Esophagus muscularis mucosa (tissue), 4 donors: Measurements from ENCODE around the gene KITLG. TPM values are rescaled to one million over a fixed set of nuclear protein-coding genes. Genes with fewer than 3 reads are reported as not detected.
"Not testable (repeated sequence)": the region's sequence is repeated elsewhere in the genome, so short reads cannot be mapped to it uniquely, and the experiment has no call there.

Experiments
- DNase-seq: peaks from one replicate; pipeline ENCODE4 v3.0.0-alpha.2; 2017; ENCODE audit errors: extremely low spot score
- H3K27ac ChIP-seq, 4 donors: fragments of 200-600 bp; sonication (generic); replicated peaks in 1 of 4; 1 replicate in 3 of 4; 2 replicates in 1 of 4; pipeline ENCODE4 v1.5.1; 2016 to 2019; ENCODE audit warnings: mild to moderate bottlenecking in 1 of 4
- H3K27me3 ChIP-seq, 4 donors: fragments of 200-600 bp; sonication (generic); one replicate each; pipeline versions ENCODE4 v1.5.1 to v1.6.0; 2016 to 2019
- H3K36me3 ChIP-seq, 4 donors: fragments of 200-600 bp; sonication (generic); one replicate each; pipeline ENCODE4 v1.5.1; 2016 to 2019
- H3K4me1 ChIP-seq, 4 donors: fragments of 200-600 bp; sonication (generic); one replicate each; pipeline ENCODE4 v1.5.1; 2016 to 2019
- H3K4me3 ChIP-seq, 4 donors: fragments of 200-600 bp; sonication (generic); 1 replicate in 2 of 4; 2 replicates in 2 of 4; pipeline ENCODE4 v1.5.1; 2016 to 2019; ENCODE audit warnings: mild to moderate bottlenecking in 4 of 4, moderate library complexity in 1 of 4
- H3K9me3 ChIP-seq, 4 donors: fragments of 200-600 bp; sonication (generic); 1 replicate in 3 of 4; 2 replicates in 1 of 4; pipeline ENCODE4 v1.5.1; 2016 to 2019
- CTCF ChIP-seq, 3 experiments: fragments of 200-600 bp in 2 of 3; fragments of 450-650 bp in 1 of 3; sonication (generic) in 2 of 3; IDR thresholded peaks; one replicate each; pipeline ENCODE4 v1.5.1; 2017 to 2019; ENCODE audit warnings: antibody characterized with exemption in 3 of 3, mild to moderate bottlenecking in 2 of 3, moderate library complexity in 1 of 3
- EP300 ChIP-seq: sonication (generic); formaldehyde crosslinking; IDR thresholded peaks from one replicate; pipeline ENCODE4 v1.6.1; 2017; ENCODE audit warnings: antibody characterized with exemption
- POLR2A ChIP-seq: fragments of 450-650 bp; IDR thresholded peaks from one replicate; pipeline ENCODE4 v1.6.1; 2017; ENCODE audit warnings: antibody characterized with exemption, moderate library complexity, mild to moderate bottlenecking, low read depth
- POLR2AphosphoS5 ChIP-seq, 2 donors: sonication (generic); formaldehyde crosslinking; IDR thresholded peaks; one replicate each; pipeline ENCODE4 v1.6.1; 2017; ENCODE audit warnings: antibody characterized with exemption in 2 of 2
- whole genome bisulfite sequencing: methylation state at CpG from one replicate; pipeline ENCODE4 v1.1.5; 2018; 5-methylcytosine and 5-hydroxymethylcytosine counted together
- intact Hi-C: fragments of 100-400 bp; cut with DNase I; formaldehyde crosslinking; loops from one replicate; pipeline ENCODE4 v1.15.1; 2023
- total RNA-seq, 4 donors: library from RNA; depleted of rRNA; stranded (reverse); fragments of >200 nt; gene quantifications; one replicate each; pipeline versions ENCODE4 v1.1.0 to v1.2.1, GENCODE V29; 2016

Gene KITLG
- total RNA-seq, 4 donors from 2014 or later = 71.7 to 147 (median 121) TPM

- peaks cover 0 to 41% (median 34%) of the 10 kb centered on the region in 4 donors for H3K4me1 ChIP-seq
- H3K9me3 ChIP-seq = no peaks in the 10 kb centered on the region
- TF ChIP-seq POLR2A = no peak
- no peak for TF ChIP-seq POLR2AphosphoS5 (IDR thresholded peaks at IDR 0.05)
- TF ChIP-seq EP300 = no peak
- TF ChIP-seq CTCF (IDR thresholded peaks at IDR 0.05) = no peak
- no peak overlapping the region for H3K27ac ChIP-seq
- H3K4me3 ChIP-seq = no peak overlapping the region
- H3K27me3 ChIP-seq = no peaks in the 10 kb centered on the region
- intact Hi-C loops = no loop called here
- 71% methylated on average over 1 of the region's 1 CpG for WGBS
- no peak for DNase-seq
- H3K36me3 ChIP-seq = no peaks in the 10 kb centered on the region
These were observed 111.7 kb downstream of the KITLG start for GRCh38 chr12:88468581-88468980.

GRCh38 chr12:88466708-88467107, 113.6 kb downstream of the KITLG start:
- H3K27ac ChIP-seq, H3K27me3 ChIP-seq, H3K36me3 ChIP-seq, DNase-seq, H3K9me3 ChIP-seq, H3K4me3 ChIP-seq, intact Hi-C loops: not testable (repeated sequence)
- peaks cover 0 to 23% (median 17%) of the 10 kb centered on the region in 4 donors for H3K4me1 ChIP-seq
- 93% methylated on average over 10 of the region's 10 CpGs for WGBS

- TF ChIP-seq EP300 (no peak), POLR2AphosphoS5 (IDR thresholded peaks at IDR 0.05) (no peak), POLR2A (no peak), CTCF (IDR thresholded peaks at IDR 0.05) (no peak)
These were observed 121.9 kb downstream of the KITLG start for GRCh38 chr12:88458327-88458726.

GRCh38 chr12:88453323-88453722, 126.9 kb downstream of the KITLG start:
- no peaks in the 10 kb centered on the region for H3K36me3 ChIP-seq
- H3K27ac ChIP-seq = no peak overlapping the region
- H3K27me3 ChIP-seq = no peaks in the 10 kb centered on the region
- intact Hi-C loops = no loop called here
- H3K4me3 ChIP-seq = no peak overlapping the region
- H3K4me1 ChIP-seq = peaks cover 0 to 6% (median 1%) of the 10 kb centered on the region in 4 donors
- no peak for DNase-seq
- no peak for TF ChIP-seq POLR2A
- H3K9me3 ChIP-seq = no peaks in the 10 kb centered on the region

More at GRCh38 chr12:88458327-88458726, 121.9 kb downstream of the KITLG start:
- intact Hi-C loops = no loop called here
- Histone ChIP-seq H3K9me3 (no peaks in the 10 kb centered on the region), H3K27me3 (no peaks in the 10 kb centered on the region), H3K4me1 (peaks cover 0 to 3% (median 0%) of the 10 kb centered on the region in 4 donors), H3K27ac (no peak overlapping the region), H3K4me3 (no peak overlapping the region), H3K36me3 (no peaks in the 10 kb centered on the region)
- WGBS = 95% methylated on average over 1 of the region's 1 CpG
- DNase-seq = no peak

- H3K27me3 ChIP-seq = no peaks in the 10 kb centered on the region
- H3K4me3 ChIP-seq = no peak overlapping the region
- 96% methylated on average over 3 of the region's 3 CpGs for WGBS
These were observed 129.1 kb downstream of the KITLG start for GRCh38 chr12:88451205-88451604.

More at GRCh38 chr12:88451205-88451604, 129.1 kb downstream of the KITLG start:
- Histone ChIP-seq H3K36me3 (no peaks in the 10 kb centered on the region), H3K4me1 (peaks cover 0 to 7% (median 2%) of the 10 kb centered on the region in 4 donors), H3K9me3 (no peaks in the 10 kb centered on the region), H3K27ac (no peak overlapping the region)
- DNase-seq = no peak
- intact Hi-C loops = no loop called here
- TF ChIP-seq POLR2A = no peak
- TF ChIP-seq CTCF (IDR thresholded peaks at IDR 0.05) = no peak
- no peak for TF ChIP-seq POLR2AphosphoS5 (IDR thresholded peaks at IDR 0.05)
- no peak for TF ChIP-seq EP300
